PC-9 (cell line): ENCODE measurements around the gene GPR37L1. TPM values are rescaled to one million over a fixed set of nuclear protein-coding genes. Genes with fewer than 3 reads are reported as not detected.

Experiments used
- BruUV-seq: library from RNA; stranded (reverse); fragments of 400-500 nt; replicated peaks from 2 replicates; lab custom pipeline; 2021; lab: Mats Ljungman, UMichigan
- CTCF ChIA-PET: fragments of 300-600 bp; sonication (Branson Sonifier 250); formaldehyde crosslinking; loops from one replicate; lab custom pipeline; 2022; ENCODE audit warnings: antibody characterized with exemption; lab: Charles Lee
- POLR2A ChIA-PET: fragments of 300-600 bp; sonication (Branson Sonifier 250); formaldehyde crosslinking; loops from one replicate; lab custom pipeline; 2022; ENCODE audit warnings: antibody characterized with exemption; ENCODE audit not compliant: unreplicated experiment; lab: Charles Lee
- DNase-seq, 2 experiments: peaks; one replicate each; pipeline versions ENCODE4 v3.0.0 to v3.0.0-alpha.2; 2015 to 2022; ENCODE audit warnings: mixed read lengths in 1 of 2
- H2AFZ ChIP-seq: fragments of 200-600 bp; sonication (generic); 2 replicates; pipeline ENCODE4 v1.8.1; 2017; ENCODE audit warnings: antibody characterized with exemption
- H3F3A ChIP-seq: fragments of 200-600 bp; sonication (generic); 2 replicates; pipeline ENCODE4 v1.8.1; 2017; ENCODE audit warnings: antibody characterized with exemption, mild to moderate bottlenecking, low read depth; ENCODE audit not compliant: insufficient read depth
- H3K27ac ChIP-seq: fragments of 200-600 bp; sonication (generic); 2 replicates; pipeline ENCODE4 v1.6.1; 2016; ENCODE audit warnings: mixed run types
- H3K27me3 ChIP-seq: fragments of 200-600 bp; sonication (generic); 2 replicates; pipeline ENCODE4 v1.6.1; 2016; ENCODE audit warnings: low read depth, mixed run types; ENCODE audit not compliant: insufficient read depth
- H3K36me3 ChIP-seq: fragments of 200-600 bp; sonication (generic); 2 replicates; pipeline ENCODE4 v1.6.1; 2016; ENCODE audit warnings: low read depth, mixed run types
- H3K4me1 ChIP-seq: fragments of 200-600 bp; sonication (generic); replicated peaks from 2 replicates; pipeline ENCODE4 v1.6.1; 2016; ENCODE audit warnings: mixed run types; ENCODE audit not compliant: insufficient read depth
- H3K4me2 ChIP-seq: fragments of 200-600 bp; sonication (generic); 2 replicates; pipeline ENCODE4 v1.6.1; 2017; ENCODE audit warnings: mixed run types
- H3K4me3 ChIP-seq: fragments of 200-600 bp; sonication (generic); 2 replicates; pipeline ENCODE4 v1.6.1; 2016; ENCODE audit warnings: mixed run types
- H3K79me2 ChIP-seq: fragments of 200-600 bp; sonication (generic); 2 replicates; pipeline ENCODE4 v1.6.1; 2017; ENCODE audit warnings: low read depth, mixed run types
- H3K9me2 ChIP-seq: fragments of 200-600 bp; sonication (generic); 2 replicates; pipeline ENCODE4 v1.8.1; 2017; ENCODE audit warnings: mild to moderate bottlenecking; ENCODE audit not compliant: insufficient read depth
- H3K9me3 ChIP-seq: fragments of 200-600 bp; sonication (generic); 2 replicates; pipeline ENCODE4 v1.8.1; 2016; ENCODE audit warnings: low read depth; ENCODE audit not compliant: insufficient read depth
- H4K20me1 ChIP-seq: fragments of 200-600 bp; sonication (generic); 2 replicates; pipeline ENCODE4 v1.8.1; 2017; ENCODE audit not compliant: insufficient read depth
- CTCF ChIP-seq: fragments of 200-600 bp; sonication (generic); conservative IDR thresholded peaks from 2 replicates; pipeline ENCODE4 v1.6.1; 2017; ENCODE audit warnings: mixed run types, antibody characterized with exemption, mild to moderate bottlenecking, moderate library complexity
- EZH2 ChIP-seq: fragments of 200-600 bp; sonication (generic); IDR thresholded peaks from 2 replicates; pipeline ENCODE4 v1.8.0; 2017; ENCODE audit warnings: antibody characterized with exemption, low read depth
- intact Hi-C: fragments of 100-400 bp; cut with micrococcal nuclease; formaldehyde crosslinking; loops from one replicate; pipeline ENCODE4 v1.10.0; 2022; ENCODE audit not compliant: unreplicated experiment
- total RNA-seq: library from RNA; stranded (reverse); gene quantifications from 2 replicates; pipeline ENCODE4 v1.2.3, GENCODE V29; 2021

GPR37L1 gene
- total RNA-seq, 1 experiment from 2014 or later, result 0.33 TPM

DNA sequence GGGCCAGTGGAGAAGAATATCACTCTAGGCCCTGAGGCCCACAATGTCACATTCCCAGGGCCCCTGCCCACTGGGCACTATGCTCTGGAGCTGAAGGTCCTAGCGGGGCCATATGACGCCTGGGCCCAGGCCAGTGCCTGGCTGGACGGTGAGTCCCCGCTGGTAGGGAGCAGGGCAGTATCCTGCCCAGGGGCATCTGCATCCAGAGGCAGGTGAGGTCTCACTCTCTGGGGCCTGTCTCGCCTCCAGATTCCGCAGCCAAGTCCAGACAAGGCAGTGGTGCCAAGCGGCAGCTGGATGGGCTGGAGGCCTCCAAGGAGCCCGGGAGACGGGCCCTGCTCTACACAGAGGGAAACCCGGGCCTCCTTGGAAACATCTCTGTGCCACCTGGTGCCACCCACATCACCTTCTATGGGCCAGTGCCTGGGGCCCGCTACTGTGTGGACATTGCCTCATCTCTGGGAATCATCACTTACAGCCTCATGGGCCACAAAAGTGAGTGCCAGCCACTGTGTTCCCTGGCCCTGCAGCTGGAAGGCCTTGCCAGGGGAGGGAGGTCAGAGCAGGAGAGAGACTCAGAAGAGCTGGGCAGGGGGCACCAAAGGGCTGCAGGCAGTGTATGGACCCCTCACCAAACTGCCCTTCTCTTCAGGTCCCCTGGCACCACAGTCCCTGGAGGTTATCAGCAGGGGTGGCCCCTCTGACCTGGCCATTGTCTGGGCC, 48.7 kb downstream of the GPR37L1 start:
- H3K4me2 ChIP-seq, result no peak overlapping the region
- H4K20me1 ChIP-seq, result no peaks in the 10 kb centered on the region
- peaks cover 5% of the 10 kb centered on the region; the same call in 1 of the 2 replicates for H3K27me3 ChIP-seq
- no peak for TF ChIP-seq EZH2
- no peak for TF ChIP-seq CTCF
- no peak overlapping the region for H2AFZ ChIP-seq
- intact Hi-C loops, result no loop called here
- no peaks in the 10 kb centered on the region for H3K36me3 ChIP-seq
- no peaks in the 10 kb centered on the region for H3K9me3 ChIP-seq
- DNase-seq, result no peak
- no peak overlapping the region for H3K27ac ChIP-seq
- H3K4me1 ChIP-seq, result no peaks in the 10 kb centered on the region
- H3K4me3 ChIP-seq, result no peak overlapping the region
- ChIA-PET POLR2A (no interaction called here), CTCF (interaction anchor here (0.7 kb wide), 1 partner anchor 12 kb away, joined by 3 read pairs; no protein-coding TSS in a partner anchor)
- no TSS peak for BruUV-seq
- H3K79me2 ChIP-seq, result no peaks in the 10 kb centered on the region
- no peaks in the 10 kb centered on the region for H3K9me2 ChIP-seq
- H3F3A ChIP-seq, result no peaks in the 10 kb centered on the region

GRCh38 chr1:202172015-202172355, 49.3 kb downstream of the GPR37L1 start:
- Histone ChIP-seq H3K4me3 (no peak overlapping the region), H3K9me3 (no peaks in the 10 kb centered on the region), H3K4me2 (no peak overlapping the region), H4K20me1 (no peaks in the 10 kb centered on the region), H3F3A (no peaks in the 10 kb centered on the region), H3K9me2 (no peaks in the 10 kb centered on the region), H3K36me3 (no peaks in the 10 kb centered on the region), H3K27ac (no peak overlapping the region), H3K27me3 (peaks cover 7% of the 10 kb centered on the region; the same call in 1 of the 2 replicates), H2AFZ (no peak overlapping the region), H3K4me1 (no peaks in the 10 kb centered on the region), H3K79me2 (no peaks in the 10 kb centered on the region)
- TF ChIP-seq EZH2 (no peak), CTCF (no peak)
- ChIA-PET CTCF (no interaction called here), POLR2A (no interaction called here)
- no TSS peak for BruUV-seq
- no peak for DNase-seq
- intact Hi-C loops, result no loop called here

GRCh38 chr1:202173993-202174392, 51.3 kb downstream of the GPR37L1 start:
- Histone ChIP-seq H3K27ac (no peak overlapping the region), H3K27me3 (peaks cover 18% of the 10 kb centered on the region), H3K4me1 (no peaks in the 10 kb centered on the region), H3K9me2 (no peaks in the 10 kb centered on the region), H3K79me2 (no peaks in the 10 kb centered on the region), H3K9me3 (no peaks in the 10 kb centered on the region), H3K4me2 (no peak overlapping the region), H3K4me3 (no peak overlapping the region), H2AFZ (no peak overlapping the region), H3F3A (no peaks in the 10 kb centered on the region), H3K36me3 (no peaks in the 10 kb centered on the region), H4K20me1 (no peaks in the 10 kb centered on the region)
- DNase-seq, result no peak
- no TSS peak for BruUV-seq
- ChIA-PET POLR2A (interaction anchor here (0.7 kb wide), 1 partner anchor 576 kb away, joined by 6 read pairs; no protein-coding TSS in a partner anchor), CTCF (interaction anchor here (0.7 kb wide), 1 partner anchor 555 kb away, joined by 3 read pairs; no protein-coding TSS in a partner anchor)
- intact Hi-C loops, result no loop called here
- TF ChIP-seq EZH2 (no peak), CTCF (no peak)
